ENCODE measurements around the gene PI4KB. TPM values are rescaled to one million over a fixed set of nuclear protein-coding genes. Genes with fewer than 3 reads are reported as not detected.

Gene PI4KB
- 10 to 100 TPM; 47.2 to 53.5 TPM for total RNA-seq

- DNase-seq = peak; percentile 97
- Histone ChIP-seq H3K27me3 (no peaks in the 10 kb centered on the region), H3K9me3 (no peaks in the 10 kb centered on the region), H3K36me3 (no peaks in the 10 kb centered on the region), H3K27ac (peak within 1 kb of the TSS; percentile 89), H3K4me1 (no peaks in the 10 kb centered on the region), H3K4me3 (peak within 1 kb of the TSS; percentile 92), H3K9ac (ENCODE audit: low read depth in 2 of 2, low read length in 2 of 2) (peak within 1 kb of the TSS; percentile 82 to 87)
- intact Hi-C loops (cut with DNase I) = no loop called here
- TF ChIP-seq CTCF (IDR thresholded peaks at IDR 0.05) = no peak
Measured at GRCh38 chr1:151327223-151327902, at the start of gene PI4KB. Gene PI4KB (minus strand): TSS chr1:151327416. CDS start chr1:151316481, 10,935 bp downstream.

- Histone ChIP-seq H3K36me3 (no peaks in the 10 kb centered on the region), H3K4me1 (peaks cover 4% of the 10 kb centered on the region), H3K9me3 (no peaks in the 10 kb centered on the region), H3K9ac (ENCODE audit: low read depth in 2 of 2, low read length in 2 of 2) (peak overlapping the region in 1 of 2 donors; percentile 60), H3K27ac (peak overlapping the region; percentile 87), H3K4me3 (no peak overlapping the region), H3K27me3 (no peaks in the 10 kb centered on the region)
- no peak for TF ChIP-seq CTCF (IDR thresholded peaks at IDR 0.05)
- no peak for DNase-seq
- intact Hi-C loops (cut with DNase I) = no loop called here
Measured at GRCh38 chr1:151373196-151373595, 46.0 kb upstream of the PI4KB start.

GRCh38 chr1:151372058-151372934 is 45.1 kb upstream of the PI4KB start, which contains the start of gene SELENBP1:
Gene SELENBP1 (minus strand): TSS chr1:151372705. CDS start chr1:151372641, 64 bp downstream.
- TF ChIP-seq CTCF (IDR thresholded peaks at IDR 0.05) = no peak
- Histone ChIP-seq H3K4me1 (peaks cover 4% of the 10 kb centered on the region), H3K27me3 (no peaks in the 10 kb centered on the region), H3K4me3 (peak within 1 kb of the TSS; percentile 52), H3K27ac (peak within 1 kb of the TSS; percentile 87), H3K9ac (ENCODE audit: low read depth in 2 of 2, low read length in 2 of 2) (peak within 1 kb of the TSS; percentile 63 to 99), H3K36me3 (no peaks in the 10 kb centered on the region), H3K9me3 (no peaks in the 10 kb centered on the region)
- peak; percentile 98 for DNase-seq
- intact Hi-C loops (cut with DNase I) = no loop called here

GRCh38 chr1:151371370-151372057 is 44.3 kb upstream of the PI4KB start:
- no peak for TF ChIP-seq CTCF (IDR thresholded peaks at IDR 0.05)
- H3K9me3 ChIP-seq = no peaks in the 10 kb centered on the region
- peak overlapping the region; percentile 52 for H3K4me3 ChIP-seq
- H3K36me3 ChIP-seq = no peaks in the 10 kb centered on the region
- peak; percentile 82 for DNase-seq
- peak overlapping the region; percentile 87 for H3K27ac ChIP-seq
- H3K27me3 ChIP-seq = no peaks in the 10 kb centered on the region
- intact Hi-C loops (cut with DNase I) = no loop called here
- peaks cover 4% of the 10 kb centered on the region for H3K4me1 ChIP-seq
- peak overlapping the region; percentile 63 to 99 for H3K9ac ChIP-seq (ENCODE audit: low read depth in 2 of 2, low read length in 2 of 2)
